H9 (cell line): ENCODE data around the gene SLC25A42. TPM values are rescaled to one million over a fixed set of nuclear protein-coding genes. Genes with fewer than 3 reads are reported as not detected.

Experiments used
- DNase-seq: peaks from one replicate; pipeline ENCODE4 v3.0.0-alpha.2; 2017
- H2AFZ ChIP-seq: one replicate; pipeline ENCODE4 v1.6.1; 2013; ENCODE audit warnings: mild to moderate bottlenecking, low read length, control low read depth, moderate library complexity
- H2AK5ac ChIP-seq: 2 replicates; pipeline ENCODE4 v1.6.1; 2013; ENCODE audit warnings: low read length, control low read depth, mixed read lengths; ENCODE audit not compliant: insufficient read length
- H2BK120ac ChIP-seq: one replicate; pipeline ENCODE4 v1.6.1; 2013; ENCODE audit warnings: low read depth, mild to moderate bottlenecking, low read length, control low read depth, inconsistent platforms; ENCODE audit not compliant: poor library complexity, severe bottlenecking
- H2BK12ac ChIP-seq: 2 replicates; pipeline ENCODE4 v1.6.1; 2013; ENCODE audit warnings: low read length, control low read depth, mixed read lengths, low read depth; ENCODE audit not compliant: insufficient read length
- H2BK15ac ChIP-seq: 2 replicates; pipeline ENCODE4 v1.6.1; 2013; ENCODE audit warnings: low read depth, low read length, control low read depth
- H2BK20ac ChIP-seq: one replicate; pipeline ENCODE4 v1.6.1; 2013; ENCODE audit warnings: low read depth, mild to moderate bottlenecking, low read length, control low read depth, inconsistent platforms; ENCODE audit not compliant: poor library complexity, severe bottlenecking
- H2BK5ac ChIP-seq: 2 replicates; pipeline ENCODE4 v1.6.1; 2013; ENCODE audit warnings: low read length, control low read depth, mixed read lengths; ENCODE audit not compliant: insufficient read length
- H3K14ac ChIP-seq: 2 replicates; pipeline ENCODE4 v1.6.1; 2013; ENCODE audit warnings: low read length, control low read depth; ENCODE audit not compliant: insufficient read depth
- H3K18ac ChIP-seq: 2 replicates; pipeline ENCODE4 v1.6.1; 2013; ENCODE audit warnings: low read depth, mild to moderate bottlenecking, mixed read lengths, low read length, control low read depth; ENCODE audit not compliant: insufficient read length
- H3K23ac ChIP-seq: 2 replicates; pipeline ENCODE4 v1.6.1; 2013; ENCODE audit warnings: low read length, control low read depth, mixed read lengths, low read depth; ENCODE audit not compliant: insufficient read length
- H3K23me2 ChIP-seq: 2 replicates; pipeline ENCODE4 v1.6.1; 2013; ENCODE audit warnings: low read depth, mild to moderate bottlenecking, mixed read lengths, low read length, control low read depth; ENCODE audit not compliant: insufficient read length, poor library complexity, severe bottlenecking
- H3K27ac ChIP-seq: 2 replicates; pipeline ENCODE4 v1.5.1; 2013; ENCODE audit warnings: low read length, control low read depth, mixed read lengths, low read depth; ENCODE audit not compliant: insufficient read length
- H3K27me3 ChIP-seq: 2 replicates; pipeline ENCODE4 v1.6.1; 2013; ENCODE audit warnings: low read length, control low read depth, inconsistent platforms; ENCODE audit not compliant: insufficient read depth
- H3K4ac ChIP-seq: 2 replicates; pipeline ENCODE4 v1.6.1; 2013; ENCODE audit warnings: low read depth, mild to moderate bottlenecking, control low read depth, inconsistent platforms, low read length, moderate library complexity
- H3K4me1 ChIP-seq: 2 replicates; pipeline ENCODE4 v1.6.1; 2013; ENCODE audit warnings: low read length, control low read depth, inconsistent platforms; ENCODE audit not compliant: insufficient read depth
- H3K4me2 ChIP-seq: 2 replicates; pipeline ENCODE4 v1.6.1; 2013; ENCODE audit warnings: low read length, control low read depth, mixed read lengths; ENCODE audit not compliant: insufficient read length, insufficient read depth
- H3K56ac ChIP-seq: 2 replicates; pipeline ENCODE4 v1.6.1; 2013; ENCODE audit warnings: low read depth, mild to moderate bottlenecking, mixed read lengths, low read length, control low read depth; ENCODE audit not compliant: insufficient read length
- H3K79me1 ChIP-seq: 2 replicates; pipeline ENCODE4 v1.6.1; 2013; ENCODE audit warnings: low read depth, mild to moderate bottlenecking, moderate library complexity, low read length, control low read depth, inconsistent platforms; ENCODE audit not compliant: insufficient read depth, poor library complexity, severe bottlenecking
- H3K79me2 ChIP-seq: 2 replicates; pipeline ENCODE4 v1.6.1; 2013; ENCODE audit warnings: low read length, control low read depth, inconsistent platforms; ENCODE audit not compliant: insufficient read depth
- H3K9ac ChIP-seq: 2 replicates; pipeline ENCODE4 v1.6.1; 2013; ENCODE audit warnings: low read length, control low read depth, mixed read lengths; ENCODE audit not compliant: insufficient read length; ENCODE audit errors: extremely low read depth
- H3K9me3 ChIP-seq: one replicate; pipeline ENCODE4 v1.6.1; 2013; ENCODE audit warnings: low read depth, low read length, inconsistent platforms; ENCODE audit not compliant: control insufficient read depth
- H3T11ph ChIP-seq: one replicate; pipeline ENCODE4 v1.6.1; 2013; ENCODE audit warnings: mild to moderate bottlenecking, low read length, control low read depth, inconsistent platforms
- H4K20me1 ChIP-seq: one replicate; pipeline ENCODE4 v1.6.1; 2013; ENCODE audit not compliant: control insufficient read depth, insufficient read length, insufficient read depth
- H4K5ac ChIP-seq: 2 replicates; pipeline ENCODE4 v1.6.1; 2013; ENCODE audit warnings: low read depth, mild to moderate bottlenecking, mixed read lengths, low read length, control low read depth; ENCODE audit not compliant: insufficient read length
- H4K8ac ChIP-seq: replicated peaks from 2 replicates; pipeline ENCODE4 v1.6.1; 2013; ENCODE audit warnings: low read length, control low read depth, mixed read lengths, low read depth; ENCODE audit not compliant: insufficient read length
- H4K91ac ChIP-seq: 2 replicates; pipeline ENCODE4 v1.6.1; 2013; ENCODE audit warnings: low read depth, mild to moderate bottlenecking, moderate library complexity, mixed read lengths, low read length, control low read depth; ENCODE audit not compliant: insufficient read length
- H3K27ac Mint-ChIP-seq, 3 experiments: 2 replicates in 2 of 3; 3 replicates in 1 of 3; pipeline ENCODE4 v1.8.0; 2020 to 2021; ENCODE audit warnings: mixed read lengths in 3 of 3, mild to moderate bottlenecking in 1 of 3, moderate library complexity in 1 of 3
- H3K27me3 Mint-ChIP-seq: 2 replicates; pipeline ENCODE4 v1.8.0; 2021; ENCODE audit warnings: low read depth, mild to moderate bottlenecking, moderate library complexity, mixed read lengths
- H3K36me3 Mint-ChIP-seq, 3 experiments: 2 replicates in 2 of 3; 3 replicates in 1 of 3; pipeline ENCODE4 v1.8.0; 2020 to 2021; ENCODE audit warnings: low read depth in 3 of 3, mixed read lengths in 3 of 3; ENCODE audit not compliant: insufficient read depth in 1 of 3
- H3K4me1 Mint-ChIP-seq, 2 experiments: 2 replicates each; pipeline ENCODE4 v1.8.0; 2020; ENCODE audit warnings: mixed read lengths in 2 of 2
- H3K4me3 Mint-ChIP-seq, 2 experiments: 2 replicates in 1 of 2; 3 replicates in 1 of 2; pipeline ENCODE4 v1.8.0; 2020 to 2021; ENCODE audit warnings: mild to moderate bottlenecking in 2 of 2, mixed read lengths in 2 of 2, moderate library complexity in 1 of 2
- H3K9me3 Mint-ChIP-seq, 2 experiments: 2 replicates in 1 of 2; 3 replicates in 1 of 2; pipeline ENCODE4 v1.8.0; 2020; ENCODE audit warnings: mild to moderate bottlenecking in 2 of 2, mixed read lengths in 2 of 2, moderate library complexity in 1 of 2
- WGBS: extraction: QIAGEN DNeasy Blood & Tissue Kit; methylation state at CpG from one replicate; pipeline ENCODE4 v1.1.7; 2013; ENCODE audit warnings: missing lambda C conversion rate, low lambda C conversion rate, mixed read lengths; ENCODE audit not compliant: insufficient read length; ENCODE audit errors: extremely low coverage; 5-methylcytosine and 5-hydroxymethylcytosine counted together
- total RNA-seq: library from RNA; stranded (reverse); gene quantifications from 2 replicates; pipeline ENCODE4 v1.2.1, GENCODE V29; 2021
- TF ChIP-seq, protein P1 (sequence below): fragments of 200-600 bp; sonication (generic); conservative IDR thresholded peaks from 3 replicates; pipeline ENCODE4 v1.8.0; 2021; ENCODE audit warnings: antibody characterized with exemption, mild to moderate bottlenecking

Gene SLC25A42
- total RNA-seq, 1 experiment from 2014 or later = 3.6 TPM

DNA sequence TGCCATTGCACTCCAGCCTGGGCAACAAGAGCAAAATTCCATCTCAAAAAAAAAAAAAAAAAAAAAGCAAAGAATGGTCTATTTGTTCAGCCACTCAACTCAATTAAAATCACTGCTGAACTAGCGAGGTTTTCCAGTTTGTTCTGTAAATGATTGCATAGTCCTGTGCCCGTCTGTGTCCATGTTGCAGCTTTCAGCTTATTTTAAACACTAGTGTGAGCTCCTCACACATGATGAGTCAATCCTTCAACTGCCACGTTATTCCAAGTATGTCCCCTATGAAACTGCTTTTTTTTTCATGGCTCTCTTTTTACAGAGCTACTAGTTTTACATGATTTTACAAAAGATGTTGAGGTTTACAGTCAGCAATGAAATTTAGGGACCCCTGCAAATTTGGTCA, 42.7 kb upstream of the SLC25A42 start:
- no peak overlapping the region for H3K56ac ChIP-seq
- H2BK5ac ChIP-seq = no peak overlapping the region
- no peaks in the 10 kb centered on the region for H3K9me3 ChIP-seq
- H4K20me1 ChIP-seq = no peaks in the 10 kb centered on the region
- no peak overlapping the region for H2BK15ac ChIP-seq
- no peaks in the 10 kb centered on the region for H3K9me3 Mint-ChIP-seq
- no peak overlapping the region for H3K9ac ChIP-seq
- DNase-seq = no peak
- TF ChIP-seq, protein P1, sequence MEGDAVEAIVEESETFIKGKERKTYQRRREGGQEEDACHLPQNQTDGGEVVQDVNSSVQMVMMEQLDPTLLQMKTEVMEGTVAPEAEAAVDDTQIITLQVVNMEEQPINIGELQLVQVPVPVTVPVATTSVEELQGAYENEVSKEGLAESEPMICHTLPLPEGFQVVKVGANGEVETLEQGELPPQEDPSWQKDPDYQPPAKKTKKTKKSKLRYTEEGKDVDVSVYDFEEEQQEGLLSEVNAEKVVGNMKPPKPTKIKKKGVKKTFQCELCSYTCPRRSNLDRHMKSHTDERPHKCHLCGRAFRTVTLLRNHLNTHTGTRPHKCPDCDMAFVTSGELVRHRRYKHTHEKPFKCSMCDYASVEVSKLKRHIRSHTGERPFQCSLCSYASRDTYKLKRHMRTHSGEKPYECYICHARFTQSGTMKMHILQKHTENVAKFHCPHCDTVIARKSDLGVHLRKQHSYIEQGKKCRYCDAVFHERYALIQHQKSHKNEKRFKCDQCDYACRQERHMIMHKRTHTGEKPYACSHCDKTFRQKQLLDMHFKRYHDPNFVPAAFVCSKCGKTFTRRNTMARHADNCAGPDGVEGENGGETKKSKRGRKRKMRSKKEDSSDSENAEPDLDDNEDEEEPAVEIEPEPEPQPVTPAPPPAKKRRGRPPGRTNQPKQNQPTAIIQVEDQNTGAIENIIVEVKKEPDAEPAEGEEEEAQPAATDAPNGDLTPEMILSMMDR = no peak
- no peak overlapping the region for H2AFZ ChIP-seq
- H2AK5ac ChIP-seq = no peak overlapping the region
- H3K27ac Mint-ChIP-seq = no peak overlapping the region
- no peaks in the 10 kb centered on the region for H3K4me1 Mint-ChIP-seq
- H2BK12ac ChIP-seq = no peak overlapping the region
- no peak overlapping the region for H3K4me3 Mint-ChIP-seq
- H2BK120ac ChIP-seq = no peak overlapping the region
- no CpG with 5 or more reads among the region's 3 CpGs for WGBS
- H3K23me2 ChIP-seq = no peaks in the 10 kb centered on the region
- H3K79me2 ChIP-seq = no peaks in the 10 kb centered on the region
- H3K79me1 ChIP-seq = peaks cover 10% of the 10 kb centered on the region
- H3K4me2 ChIP-seq = no peak overlapping the region
- no peak overlapping the region for H3K23ac ChIP-seq
- H4K5ac ChIP-seq = no peak overlapping the region
- H3K14ac ChIP-seq = no peak overlapping the region
- H2BK20ac ChIP-seq = no peak overlapping the region
- no peak overlapping the region for H3K4ac ChIP-seq
- peaks cover 40 to 76% (median 76%) of the 10 kb centered on the region in 3 experiments; a peak in 6 of 7 replicates for H3K36me3 Mint-ChIP-seq
- no peak overlapping the region for H4K8ac ChIP-seq
- no peak overlapping the region for H4K91ac ChIP-seq
- H3K27me3 ChIP-seq = no peaks in the 10 kb centered on the region
- H3K27me3 Mint-ChIP-seq = no peaks in the 10 kb centered on the region
- no peak overlapping the region for H3K27ac ChIP-seq
- H3T11ph ChIP-seq = no peak overlapping the region
- H3K18ac ChIP-seq = no peak overlapping the region
- H3K4me1 ChIP-seq = no peaks in the 10 kb centered on the region
